GM12878 (cell line): ENCODE measurements around the gene SAMD4A. TPM values are rescaled to one million over a fixed set of nuclear protein-coding genes. Genes with fewer than 3 reads are reported as not detected.
A peak's percentile ranks its signal among the peaks of the same experiment; 100 is the strongest.

Experiments used
- ATF2 ChIP-seq: IDR thresholded peaks from 2 replicates; pipeline ENCODE4 v1.6.1; 2012; ENCODE audit warnings: low read length, inconsistent platforms
- BHLHE40 ChIP-seq, 2 experiments: fragments of 450-650 bp in 1 of 2; IDR thresholded peaks; 2 replicates each; pipeline ENCODE4 v1.6.1; 2011 to 2017; ENCODE audit warnings: low read depth in 2 of 2, borderline replicate concordance in 1 of 2, improper control_type of control experiment in 1 of 2, low read length in 1 of 2, mild to moderate bottlenecking in 1 of 2
- ESRRA ChIP-seq: IDR thresholded peaks from 2 replicates; pipeline ENCODE4 v1.6.1; 2012; ENCODE audit warnings: mild to moderate bottlenecking, low read length, improper control_type of control experiment
- ETV6 ChIP-seq, 2 experiments: fragments of 450-650 bp in 1 of 2; IDR thresholded peaks in 1 of 2; conservative IDR thresholded peaks in 1 of 2; 2 replicates each; pipeline ENCODE4 v1.6.1; 2014; ENCODE audit warnings: antibody characterized with exemption in 1 of 2, borderline replicate concordance in 1 of 2, low read depth in 1 of 2, mild to moderate bottlenecking in 1 of 2, moderate library complexity in 1 of 2
- FOS ChIP-seq: IDR thresholded peaks from 3 replicates; pipeline ENCODE4 v1.6.1; 2011; ENCODE audit warnings: borderline replicate concordance; ENCODE audit not compliant: insufficient read length; ENCODE audit errors: extremely low read depth
- HDAC2 ChIP-seq: fragments of 200-600 bp; sonication (generic); IDR thresholded peaks from 2 replicates; pipeline ENCODE4 v1.6.1; 2017
- IKZF1 ChIP-seq: fragments of 450-650 bp; conservative IDR thresholded peaks from 2 replicates; pipeline ENCODE4 v1.6.1; 2017; ENCODE audit warnings: antibody characterized with exemption, mild to moderate bottlenecking
- KDM1A ChIP-seq: fragments of 200-600 bp; sonication (generic); IDR thresholded peaks from 2 replicates; pipeline ENCODE4 v1.6.1; 2016; ENCODE audit warnings: borderline replicate concordance
- NFIC ChIP-seq: IDR thresholded peaks from 2 replicates; pipeline ENCODE4 v1.6.1; 2012; ENCODE audit warnings: low read depth, mild to moderate bottlenecking, inconsistent platforms, low read length, moderate library complexity
- NKRF ChIP-seq: fragments of 450-650 bp; conservative IDR thresholded peaks from 2 replicates; pipeline ENCODE4 v1.6.1; 2017; ENCODE audit warnings: mild to moderate bottlenecking, moderate library complexity
- PML ChIP-seq: IDR thresholded peaks from 2 replicates; pipeline ENCODE4 v1.6.1; 2012; ENCODE audit warnings: low read length, inconsistent platforms
- POLR2A ChIP-seq: IDR thresholded peaks from 2 replicates; pipeline ENCODE4 v1.6.1; 2011; ENCODE audit warnings: low read depth, mild to moderate bottlenecking, low read length
- POLR2AphosphoS5 ChIP-seq: IDR thresholded peaks from 2 replicates; pipeline ENCODE4 v1.6.1; 2011; ENCODE audit warnings: mild to moderate bottlenecking, low read length, inconsistent platforms
- PRDM15 ChIP-seq: fragments of 450-650 bp; formaldehyde crosslinking; IDR thresholded peaks from 2 replicates; pipeline ENCODE4 v1.4.0; 2020; ENCODE audit warnings: mild to moderate bottlenecking, moderate library complexity
- RAD51 ChIP-seq: fragments of 450-650 bp; IDR thresholded peaks from 2 replicates; pipeline ENCODE4 v1.6.1; 2016; ENCODE audit warnings: moderate library complexity, mild to moderate bottlenecking, inconsistent platforms
- SKIL ChIP-seq: fragments of 450-650 bp; IDR thresholded peaks from 2 replicates; pipeline ENCODE4 v1.6.1; 2017; ENCODE audit warnings: mild to moderate bottlenecking, low read depth, inconsistent platforms; ENCODE audit not compliant: poor library complexity, severe bottlenecking
- USF1 ChIP-seq: IDR thresholded peaks from 2 replicates; pipeline ENCODE4 v1.6.1; 2011; ENCODE audit warnings: borderline replicate concordance, low read depth, mild to moderate bottlenecking, moderate library complexity, mixed read lengths, low read length; ENCODE audit not compliant: insufficient read depth; ENCODE audit errors: extremely low read length
- WRNIP1 ChIP-seq: IDR thresholded peaks from 2 replicates; pipeline ENCODE4 v1.6.1; 2011; ENCODE audit warnings: low read depth, low read length, improper control_type of control experiment, borderline replicate concordance
- YY1 ChIP-seq: IDR thresholded peaks from 2 replicates; pipeline ENCODE4 v1.6.1; 2011; ENCODE audit warnings: low read depth, mild to moderate bottlenecking, low read length
- polyA plus RNA-seq, 11 experiments: library from polyadenylated mRNA; depleted of rRNA in 4 of 11; unstranded in 6 of 11; stranded (reverse) in 5 of 11; fragments of >200 nt; fragmentation: Nextera tagmentation in 4 of 11; fragmentation: Illumina TruSeq in 1 of 11; extraction: Ambion mirVana in 4 of 11; extraction: Trizol in 1 of 11; gene quantifications; 1 replicate in 1 of 11; 2 replicates in 10 of 11; pipeline versions ENCODE4 v1.2.1 to v1.2.3, GENCODE V29; 2011 to 2016; ENCODE audit warnings: inconsistent platforms in 2 of 11, missing spikeins in 2 of 11, low read depth in 1 of 11
- total RNA-seq, 4 experiments: library from RNA; depleted of rRNA in 3 of 4; stranded (reverse); fragments of >200 nt in 3 of 4; fragmentation: Illumina TruSeq in 1 of 4; extraction: Trizol in 1 of 4; gene quantifications; 2 replicates each; pipeline versions ENCODE4 v1.2.1 to v1.2.3, GENCODE V29; 2013 to 2021

SAMD4A gene
- total and polyA plus RNA-seq, 10 of the 15 experiments (the other 5 are each of a cell fraction or from before 2014, with no cell fraction given) = 0.05 to 0.56 (median 0.31) TPM

GRCh38 chr14:54782751-54783659, 216.1 kb downstream of the SAMD4A start (continued):
- TF ChIP-seq PRDM15 (CRISPR knock-in tag) (no peak), RAD51 (no peak), FOS (no peak), ETV6 (conservative IDR thresholded peaks at IDR 0.05 in 1 of 2, IDR thresholded peaks at IDR 0.05 in 1 of 2; ENCODE audit: borderline replicate concordance in 1 of 2, low read depth in 1 of 2) (peak in 1 of 2 experiments; percentile 97; a peak in 2 of 4 replicates), ESRRA (no peak), KDM1A (no peak), IKZF1 (peak; percentile 81), WRNIP1 (no peak), NFIC (no peak), YY1 (peak; percentile 61; the same call in 1 of the 2 replicates), POLR2A (no peak), NKRF (no peak), USF1 (no peak), HDAC2 (no peak), SKIL (no peak), POLR2AphosphoS5 (no peak), PML (no peak), BHLHE40 (IDR thresholded peaks at IDR 0.05; ENCODE audit: borderline replicate concordance in 1 of 2, low read depth in 2 of 2, low read length in 1 of 2) (no peak; a peak in 1 of 4 replicates), ATF2 (no peak)
